ENCODE results near the gene FEM1B.

The FEM1B gene

GRCh38 chr15:68310804-68311463 is 33.4 kb downstream of the FEM1B start:
- DNase-seq = no peak

DNA sequence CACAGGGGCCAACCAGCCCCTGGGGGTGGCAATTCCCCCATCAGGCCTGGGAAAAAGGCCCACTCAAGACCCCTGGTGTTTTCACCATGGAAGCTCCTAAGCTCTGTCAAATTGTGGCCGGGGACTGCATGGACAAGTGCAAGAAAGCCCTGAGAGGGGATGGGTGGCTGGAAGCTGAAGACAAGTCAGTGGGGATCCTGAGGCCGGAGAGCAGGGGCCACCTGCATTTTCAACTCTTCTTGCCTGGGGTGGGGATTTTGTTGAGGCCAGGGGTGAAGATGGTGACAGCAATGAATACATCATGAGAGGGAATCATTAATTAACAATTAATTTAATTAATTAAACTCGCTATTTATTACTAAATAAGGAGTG is 33.9 kb downstream of the FEM1B start:
- DNase-seq = no peak

DNA sequence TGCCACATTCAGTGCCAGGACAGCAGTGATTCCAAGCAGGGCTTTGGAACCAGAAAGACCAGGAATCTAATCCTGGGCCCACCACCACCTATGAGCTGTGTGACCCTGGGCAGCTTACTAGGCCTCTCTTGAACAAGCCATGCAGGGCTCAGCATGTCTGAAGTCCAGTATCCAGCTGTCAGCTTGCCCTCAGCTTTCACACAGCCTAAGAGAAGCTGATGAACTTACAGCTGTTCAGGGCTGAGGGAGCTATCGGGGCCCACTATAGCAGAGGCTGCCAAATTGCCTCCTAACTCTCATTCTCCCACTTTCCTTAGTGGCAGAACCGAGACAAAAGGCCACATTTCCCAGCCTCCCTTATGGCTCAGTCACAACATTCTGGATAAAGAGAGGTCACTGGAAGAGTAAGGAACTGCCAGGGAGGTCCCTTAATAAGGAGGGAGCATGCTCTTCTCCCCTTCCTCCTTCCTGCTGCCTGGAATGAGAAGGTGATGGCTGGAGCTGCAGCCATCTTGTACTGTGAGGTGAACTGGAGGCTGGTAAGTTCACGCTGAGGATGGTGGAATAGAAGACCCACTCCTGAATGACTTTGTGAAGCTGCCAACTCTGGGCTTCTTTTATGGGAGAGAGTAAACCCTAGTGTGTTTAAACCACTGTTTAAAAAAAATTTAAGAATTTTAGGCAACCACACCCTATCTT is 34.5 kb downstream of the FEM1B start:
- no peak for DNase-seq

- no peak for DNase-seq
These were observed 35.2 kb downstream of the FEM1B start for GRCh38 chr15:68312701-68313204.

DNA sequence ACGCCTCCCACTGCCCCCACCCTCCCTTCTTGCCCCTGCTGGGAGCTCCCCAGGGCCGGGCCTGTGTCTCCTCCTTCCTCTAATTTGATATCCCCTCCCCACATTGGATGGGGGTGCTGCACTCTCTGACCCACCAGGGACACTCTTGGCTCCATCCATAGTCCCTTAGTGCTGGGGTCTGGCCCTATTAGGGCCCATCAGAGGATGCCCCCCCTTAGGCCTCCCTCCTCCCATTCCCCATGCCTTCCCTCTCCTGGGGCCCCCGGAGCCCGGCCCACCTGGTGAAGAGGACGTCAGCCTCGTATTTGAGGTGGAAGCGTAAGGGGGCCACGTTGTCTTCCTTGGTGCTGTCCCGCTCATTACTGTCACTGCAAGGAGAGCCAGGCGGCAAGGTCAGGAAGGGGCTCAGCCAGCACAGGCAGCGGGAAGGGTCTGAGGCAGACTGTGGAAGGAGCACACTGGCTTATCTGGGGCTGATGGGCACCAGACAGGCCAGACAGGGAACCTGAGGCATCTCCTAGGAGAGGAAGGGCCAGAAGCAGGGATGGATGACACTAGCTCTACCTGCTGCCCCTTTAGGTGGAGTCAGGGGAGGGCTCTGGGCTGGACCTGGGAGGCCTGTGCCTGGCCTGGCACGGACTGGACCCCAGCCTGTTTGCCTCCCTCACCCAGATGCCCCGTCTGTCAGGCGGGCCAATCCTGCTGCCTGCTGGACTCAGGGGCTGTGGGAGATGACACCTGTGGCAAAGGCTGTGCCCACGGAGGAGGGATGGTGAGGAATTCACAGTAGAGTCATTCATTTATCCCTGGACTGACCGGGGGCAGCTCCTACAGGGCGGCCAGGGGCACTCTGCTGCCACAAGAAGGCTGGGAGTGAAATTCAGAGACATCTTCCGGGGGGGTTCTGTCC is 36.2 kb downstream of the FEM1B start:
- DNase-seq = no peak

GRCh38 chr15:68314563-68314962 is 37.0 kb downstream of the FEM1B start:
- no peak for DNase-seq

- DNase-seq = no peak
These were observed 37.5 kb downstream of the FEM1B start for GRCh38 chr15:68315035-68315434.

GRCh38 chr15:68315495-68316031 is 38.0 kb downstream of the FEM1B start:
- no peak for DNase-seq

DNA sequence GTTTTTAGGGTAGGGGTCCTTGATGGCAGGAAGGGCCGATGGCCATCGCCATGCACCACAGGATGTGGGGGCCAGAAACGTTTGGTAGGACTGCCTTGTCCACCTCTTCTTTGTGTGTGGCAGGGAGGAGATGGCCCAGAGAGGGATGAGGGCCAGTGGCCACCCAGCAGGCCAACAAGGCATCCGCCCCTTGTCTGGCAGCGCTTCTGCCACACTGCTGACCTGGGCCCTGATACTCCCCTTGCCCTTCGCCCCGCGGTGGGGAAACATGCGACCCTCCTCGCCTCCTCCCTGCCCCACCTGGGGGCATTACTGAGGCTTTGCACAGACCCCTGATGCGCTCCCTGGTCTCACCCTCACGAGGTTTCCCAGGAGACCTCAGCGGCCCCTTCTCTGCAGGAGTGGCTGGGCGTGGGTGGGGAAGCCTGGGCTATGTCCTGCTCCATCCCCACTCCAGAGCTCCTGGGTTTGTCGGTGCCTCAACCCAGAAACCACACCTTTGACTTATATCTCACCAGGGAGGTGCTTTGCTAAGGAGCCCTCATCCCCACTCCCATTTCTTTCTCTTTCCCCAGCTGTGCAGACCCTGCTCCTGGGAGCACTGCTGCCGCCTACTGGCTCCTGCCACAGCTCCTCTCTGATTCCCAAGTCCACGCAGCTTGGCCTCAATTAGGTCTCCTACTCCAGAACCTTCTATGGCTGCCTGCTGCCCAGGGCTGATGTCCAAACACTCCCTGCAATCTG is 38.7 kb downstream of the FEM1B start:
- no peak for DNase-seq

GRCh38 chr15:68317281-68318007 is 39.9 kb downstream of the FEM1B start:
- no peak for DNase-seq

- DNase-seq = no peak
These were observed 40.7 kb downstream of the FEM1B start for GRCh38 chr15:68318008-68318835.

- DNase-seq = no peak
These were observed 41.7 kb downstream of the FEM1B start for GRCh38 chr15:68318931-68319909.

DNA sequence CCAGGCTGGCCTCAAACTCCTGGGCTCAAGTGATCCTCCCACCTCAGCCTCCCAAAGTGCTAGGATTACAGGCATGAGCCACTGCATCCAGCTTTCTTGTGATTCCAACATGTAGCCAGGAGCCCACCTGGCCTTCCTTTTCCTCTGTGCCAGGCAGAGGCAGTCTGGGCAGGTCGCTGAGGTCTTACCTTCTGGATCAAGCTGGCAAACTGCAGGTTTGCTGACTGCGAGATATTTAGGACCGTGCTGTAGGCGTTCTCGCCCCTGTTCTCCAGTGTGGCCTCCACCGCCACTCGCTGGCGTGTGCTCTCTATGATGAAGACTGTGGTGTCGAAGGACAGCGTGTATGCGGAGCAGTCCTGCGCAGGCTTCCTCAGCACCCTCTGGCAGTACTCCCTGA is 42.5 kb downstream of the FEM1B start:
- no peak for DNase-seq

GRCh38 chr15:68321229-68321628 is 43.7 kb downstream of the FEM1B start:
- no peak for DNase-seq

DNA sequence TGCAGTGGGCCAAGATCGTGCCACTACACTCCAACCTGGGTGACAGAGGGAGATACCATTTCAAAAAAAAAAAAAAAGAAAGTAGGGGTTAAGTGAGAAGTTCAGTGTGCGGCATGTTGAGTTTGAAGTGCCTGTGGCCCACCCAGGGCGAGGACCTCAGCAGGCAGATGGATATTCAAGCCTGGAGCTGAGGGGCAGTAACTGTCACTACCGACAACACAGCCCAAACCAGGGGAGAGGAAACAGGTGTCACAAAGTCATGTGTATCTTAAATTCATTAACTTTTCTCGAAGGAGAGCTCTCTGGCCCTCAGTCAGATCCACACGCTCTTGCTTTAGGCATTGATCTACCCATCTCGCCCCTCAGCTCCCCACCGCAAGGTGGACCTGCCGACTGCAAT is 45.3 kb downstream of the FEM1B start:
- no peak for DNase-seq

- no peak for DNase-seq
These were observed 48.2 kb downstream of the FEM1B start for GRCh38 chr15:68325726-68326125.

- no peak for DNase-seq
These were observed 49.3 kb downstream of the FEM1B start for GRCh38 chr15:68326711-68327354.

DNA sequence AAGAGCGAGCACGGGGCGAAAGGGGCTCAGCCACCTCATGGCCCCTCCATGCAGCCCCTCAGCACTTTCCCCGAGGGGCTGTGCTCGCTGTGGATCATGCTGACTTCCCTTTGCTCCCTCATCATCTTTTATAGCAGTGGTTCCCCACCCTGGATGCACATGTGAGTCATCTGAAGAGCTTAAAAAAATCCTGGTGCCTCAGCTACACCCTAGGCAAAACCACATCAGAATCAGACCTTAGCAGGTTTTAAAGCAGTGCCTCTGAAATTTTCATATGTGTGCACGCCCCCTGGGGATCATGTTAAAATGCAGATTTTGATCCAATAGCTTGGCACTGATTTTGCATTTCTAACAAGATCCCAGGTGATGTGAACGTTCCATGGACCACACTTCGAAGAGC is 50.9 kb downstream of the FEM1B start:
- DNase-seq = no peak

DNA sequence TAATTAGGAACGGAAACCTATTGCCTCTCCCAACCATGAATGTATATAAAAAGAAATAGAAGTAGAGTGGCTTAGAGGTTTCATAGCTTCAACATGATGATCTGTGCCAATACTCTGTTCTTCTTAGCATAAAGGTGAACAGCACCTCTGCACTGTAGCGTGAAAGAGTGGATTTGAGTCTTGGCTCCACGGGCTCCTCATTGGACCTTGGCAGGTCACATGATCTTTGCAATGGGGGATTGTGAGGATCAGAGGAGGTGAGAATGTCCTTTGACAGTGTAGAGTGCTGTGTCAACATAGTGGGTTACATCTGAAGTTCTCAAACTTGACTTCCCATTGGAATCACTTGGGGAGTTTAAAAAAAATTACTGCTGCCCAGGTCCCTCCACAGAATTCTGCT is 51.4 kb downstream of the FEM1B start:
- DNase-seq = no peak
